Measurements from ENCODE around the gene IER3. TPM values are rescaled to one million over a fixed set of nuclear protein-coding genes. Genes with fewer than 3 reads are reported as not detected.

IER3 gene
- total and polyA plus RNA-seq, 2 of the 8 experiments (the other 6 are each of a cell fraction or from before 2014, with no cell fraction given): 11.9 to 26.5 TPM

DNA sequence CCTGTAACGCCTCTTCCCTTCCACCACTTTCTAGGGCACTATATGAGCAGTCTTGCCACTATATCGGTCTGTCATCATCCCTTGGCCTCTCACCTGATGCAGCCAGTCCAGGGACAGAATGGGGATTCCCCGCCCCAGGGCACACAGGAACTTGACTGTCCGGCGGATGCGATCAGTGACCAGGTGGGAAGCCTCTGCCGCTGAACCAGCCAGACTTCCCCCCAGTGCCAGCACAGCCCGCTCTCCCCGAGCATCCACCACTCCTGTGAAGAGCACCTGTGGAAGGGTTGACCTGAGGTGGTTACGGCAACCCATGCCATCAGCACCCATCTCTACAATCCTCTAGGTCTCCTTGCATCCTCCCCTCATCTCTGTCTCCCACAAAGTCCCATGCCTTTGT lies 41.3 kb downstream of the IER3 start:
- H3K14ac ChIP-seq (ENCODE audit: insufficient read length): no peak overlapping the region
- POLR2A ChIA-PET (ENCODE audit: partially characterized antibody): interaction anchor here (0.8 to 35.9 kb wide), 6 partner anchors 3 to 102 kb away, joined by 3 to 732 read pairs (median 4); partner anchors contain the start of genes IER3, MDC1, NRM and TUBB
- H3K79me2 ChIP-seq (ENCODE audit: control insufficient read depth in 1 of 2, insufficient read depth in 2 of 2, low read length in 2 of 2): no peaks in the 10 kb centered on the region
- H2BK12ac ChIP-seq (ENCODE audit: low read depth, low read length): no peak overlapping the region
- H3K56ac ChIP-seq (replicated peaks; ENCODE audit: insufficient read length, low read depth, low read length): no peak overlapping the region
- no peak overlapping the region for H4K8ac ChIP-seq (ENCODE audit: extremely low read depth, insufficient read depth, low read length)
- no peak overlapping the region for H3K23ac ChIP-seq (ENCODE audit: insufficient read length)
- no peak overlapping the region for H3K9ac ChIP-seq (replicated peaks in 1 of 4; ENCODE audit: extremely low read depth in 1 of 4, low read depth in 3 of 4, low read length in 3 of 4)
- FAIRE-seq (no peak), DNase-seq (ENCODE audit: low read depth in 1 of 2, low spot score in 2 of 2) (no peak)
- no peaks in the 10 kb centered on the region for H3K23me2 ChIP-seq (ENCODE audit: low read depth, low read length)
- no peak overlapping the region for H3K18ac ChIP-seq (ENCODE audit: extremely low read depth, low read length)
- H3K27me3 ChIP-seq (replicated peaks in 1 of 4; ENCODE audit: control insufficient read depth in 3 of 4, extremely low read depth in 1 of 4, insufficient read depth in 3 of 4, low read length in 3 of 4): no peaks in the 10 kb centered on the region
- CTCF ChIA-PET (ENCODE audit: partially characterized antibody): interaction anchor here (1.2 to 1.6 kb wide), 5 partner anchors 8 to 131 kb away, joined by 3 to 6 read pairs (median 4); no protein-coding TSS in a partner anchor
- H4K5ac ChIP-seq (ENCODE audit: insufficient read length, low read depth, low read length): no peak overlapping the region
- WGBS, 2 experiments (ENCODE audit: extremely low coverage in 1 of 2, insufficient coverage in 1 of 2, insufficient read length in 1 of 2, insufficient replicate concordance in 2 of 2, low coverage in 1 of 2, low lambda C conversion rate in 2 of 2, missing lambda C conversion rate in 1 of 2): 96% methylated on average over 10 of the region's 10 CpGs; no CpG with 5 or more reads in 1 of the 2 experiments
- no peak overlapping the region for H4K91ac ChIP-seq (replicated peaks; ENCODE audit: insufficient read length, low read length)
- no peak overlapping the region for H3K4me2 ChIP-seq (ENCODE audit: insufficient read depth in 1 of 2, low read depth in 2 of 2, low read length in 2 of 2)
- H3K36me3 ChIP-seq (ENCODE audit: control insufficient read depth in 2 of 4, insufficient read depth in 4 of 4, low read length in 3 of 4): peaks cover 5 to 38% (median 20%) of the 10 kb centered on the region in 4 experiments; a peak in 6 of 8 replicates
- no peak overlapping the region for H3K4me3 ChIP-seq (ENCODE audit: extremely low read depth in 1 of 4, insufficient read depth in 2 of 4, low read depth in 3 of 4, low read length in 4 of 4)
- no peak overlapping the region for H2BK15ac ChIP-seq (ENCODE audit: low read length)
- no peak overlapping the region for H2AFZ ChIP-seq (ENCODE audit: low read length)
- no peaks in the 10 kb centered on the region for H3K79me1 ChIP-seq (ENCODE audit: low read depth, low read length)
- no peak overlapping the region for H2AK5ac ChIP-seq (ENCODE audit: low read depth, low read length)
- no peaks in the 10 kb centered on the region for H3K9me3 ChIP-seq (ENCODE audit: insufficient read depth in 2 of 2, low read depth in 1 of 2, low read length in 1 of 2)
- peaks cover 3% of the 10 kb centered on the region in 2 experiments for H4K20me1 ChIP-seq (replicated peaks in 1 of 2; ENCODE audit: control insufficient read depth in 1 of 2, insufficient read depth in 2 of 2, low read length in 2 of 2)
- no peak overlapping the region for H3K27ac ChIP-seq (ENCODE audit: low read depth, low read length)
- no peak overlapping the region for H2BK5ac ChIP-seq (ENCODE audit: low read depth, low read length)
- no peak overlapping the region for H3K4ac ChIP-seq (replicated peaks; ENCODE audit: insufficient read length, low read depth, low read length)
- no peak overlapping the region for H2BK120ac ChIP-seq (replicated peaks; ENCODE audit: low read depth, low read length)
- H3K4me1 ChIP-seq (replicated peaks in 1 of 4; ENCODE audit: control insufficient read depth in 3 of 4, insufficient read depth in 4 of 4, low read length in 3 of 4): no peaks in the 10 kb centered on the region; a peak in 1 of 7 replicates
- no peak overlapping the region for H2BK20ac ChIP-seq (ENCODE audit: low read length)
